Nephron (organoid): ENCODE data around the gene CKAP5.

ENCODE experiments used
- H3K27ac Mint-ChIP-seq, 3 experiments: 2 replicates each; pipeline ENCODE4 v1.8.0; 2020; ENCODE audit warnings: mixed read lengths in 3 of 3, mild to moderate bottlenecking in 2 of 3, moderate library complexity in 1 of 3
- H3K27me3 Mint-ChIP-seq: 2 replicates; pipeline ENCODE4 v1.8.0; 2021; ENCODE audit warnings: low read depth, mild to moderate bottlenecking, moderate library complexity, mixed read lengths
- H3K36me3 Mint-ChIP-seq: 2 replicates; pipeline ENCODE4 v1.8.0; 2020; ENCODE audit warnings: low read depth, mixed read lengths
- H3K4me1 Mint-ChIP-seq: 2 replicates; pipeline ENCODE4 v1.8.0; 2020; ENCODE audit warnings: mixed read lengths
- H3K4me3 Mint-ChIP-seq, 3 experiments: 2 replicates each; pipeline ENCODE4 v1.8.0; 2020; ENCODE audit warnings: mild to moderate bottlenecking in 3 of 3, mixed read lengths in 3 of 3, moderate library complexity in 2 of 3
- H3K9me3 Mint-ChIP-seq: 2 replicates; pipeline ENCODE4 v1.8.0; 2020; ENCODE audit warnings: mixed read lengths
- CTCF ChIP-seq, 3 experiments: fragments of 200-600 bp; sonication (generic); IDR thresholded peaks; one replicate each; pipeline ENCODE4 v1.5.0; 2021; ENCODE audit warnings: antibody characterized with exemption in 3 of 3; ENCODE audit not compliant: unreplicated experiment in 3 of 3

The CKAP5 gene

GRCh38 chr11:46760429-46761128, 85.5 kb downstream of the CKAP5 start:
- no peaks in the 10 kb centered on the region for H3K9me3 Mint-ChIP-seq

GRCh38 chr11:46759196-46759595, 86.9 kb downstream of the CKAP5 start:
- TF ChIP-seq CTCF (IDR thresholded peaks at IDR 0.05; ENCODE audit: unreplicated experiment in 3 of 3): no peak
- Mint-ChIP-seq H3K4me1 (no peaks in the 10 kb centered on the region), H3K36me3 (peaks cover 72% of the 10 kb centered on the region), H3K27ac (no peak overlapping the region), H3K27me3 (no peaks in the 10 kb centered on the region), H3K4me3 (no peak overlapping the region), H3K9me3 (no peaks in the 10 kb centered on the region)

More at GRCh38 chr11:46760429-46761128, 85.5 kb downstream of the CKAP5 start:
- Mint-ChIP-seq H3K36me3 (peaks cover 72% of the 10 kb centered on the region), H3K4me3 (no peak overlapping the region), H3K4me1 (no peaks in the 10 kb centered on the region), H3K27ac (no peak overlapping the region), H3K27me3 (no peaks in the 10 kb centered on the region)
- TF ChIP-seq CTCF (IDR thresholded peaks at IDR 0.05; ENCODE audit: unreplicated experiment in 3 of 3): no peak

- Mint-ChIP-seq H3K4me1 (no peaks in the 10 kb centered on the region), H3K27me3 (no peaks in the 10 kb centered on the region), H3K9me3 (no peaks in the 10 kb centered on the region), H3K4me3 (no peak overlapping the region), H3K36me3 (peaks cover 71% of the 10 kb centered on the region), H3K27ac (no peak overlapping the region)
- TF ChIP-seq CTCF (IDR thresholded peaks at IDR 0.05; ENCODE audit: unreplicated experiment in 3 of 3): no peak
Observed at GRCh38 chr11:46755962-46756361, 90.1 kb downstream of the CKAP5 start.

- H3K27me3 Mint-ChIP-seq: no peaks in the 10 kb centered on the region
- no peaks in the 10 kb centered on the region for H3K4me1 Mint-ChIP-seq
- H3K4me3 Mint-ChIP-seq: no peak overlapping the region
- no peaks in the 10 kb centered on the region for H3K9me3 Mint-ChIP-seq
- no peak overlapping the region for H3K27ac Mint-ChIP-seq
- peaks cover 82% of the 10 kb centered on the region for H3K36me3 Mint-ChIP-seq
- no peak for TF ChIP-seq CTCF (IDR thresholded peaks at IDR 0.05; ENCODE audit: unreplicated experiment in 3 of 3)
Observed at GRCh38 chr11:46747150-46747549, 98.9 kb downstream of the CKAP5 start.

DNA sequence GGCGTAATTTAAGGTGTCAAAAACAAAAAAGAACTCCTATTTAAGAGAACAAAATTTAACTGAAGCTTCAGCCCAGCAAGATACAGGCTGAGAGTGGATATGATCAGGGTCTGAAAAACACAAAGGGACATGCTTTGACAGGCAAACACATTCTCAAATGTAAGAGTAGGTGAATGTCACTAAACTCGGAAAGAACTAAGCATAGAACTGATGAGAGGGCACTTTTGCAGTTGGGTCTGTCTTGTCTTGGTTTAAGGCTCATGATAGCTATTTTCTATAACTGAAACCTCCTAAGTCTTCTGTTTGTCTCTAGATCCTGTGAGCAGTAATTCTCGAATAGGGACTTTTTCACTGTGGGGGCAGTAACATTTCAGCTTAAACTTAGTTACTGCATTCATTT, 100.1 kb downstream of the CKAP5 start:
- no peaks in the 10 kb centered on the region for H3K9me3 Mint-ChIP-seq
- H3K27me3 Mint-ChIP-seq: no peaks in the 10 kb centered on the region
- peaks cover 85% of the 10 kb centered on the region for H3K36me3 Mint-ChIP-seq
- H3K4me3 Mint-ChIP-seq: no peak overlapping the region
- no peak overlapping the region for H3K27ac Mint-ChIP-seq
- no peak for TF ChIP-seq CTCF (IDR thresholded peaks at IDR 0.05; ENCODE audit: unreplicated experiment in 3 of 3)
- no peaks in the 10 kb centered on the region for H3K4me1 Mint-ChIP-seq

GRCh38 chr11:46745328-46745727, 100.8 kb downstream of the CKAP5 start:
- H3K27ac Mint-ChIP-seq: no peak overlapping the region
- no peak overlapping the region for H3K4me3 Mint-ChIP-seq
- H3K27me3 Mint-ChIP-seq: no peaks in the 10 kb centered on the region
- H3K36me3 Mint-ChIP-seq: peaks cover 81% of the 10 kb centered on the region
- H3K9me3 Mint-ChIP-seq: no peaks in the 10 kb centered on the region
- H3K4me1 Mint-ChIP-seq: no peaks in the 10 kb centered on the region
- no peak for TF ChIP-seq CTCF (IDR thresholded peaks at IDR 0.05; ENCODE audit: unreplicated experiment in 3 of 3)
